Measurements from ENCODE around the gene PRR15.

DNA sequence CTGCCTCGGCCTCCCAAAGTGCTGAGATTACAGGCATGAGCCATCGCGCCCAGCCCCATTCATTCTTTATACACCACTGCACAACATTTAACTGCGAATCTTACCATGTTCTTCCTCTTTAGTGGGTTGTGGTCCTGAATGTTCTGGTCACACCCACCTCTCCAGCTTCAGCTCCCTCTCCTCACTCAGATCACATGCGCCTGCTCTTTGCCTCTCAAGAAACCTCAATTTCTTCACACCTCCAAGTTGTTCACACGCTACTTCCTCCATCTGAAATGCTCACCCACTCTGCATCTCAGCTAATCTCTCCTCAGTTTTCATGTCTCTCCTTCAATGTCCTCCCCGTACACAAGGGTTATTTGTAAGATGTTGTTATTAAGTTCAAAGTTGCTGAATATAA is 2.4 kb upstream of the PRR15 start:
- TF ChIP-seq, protein P1, sequence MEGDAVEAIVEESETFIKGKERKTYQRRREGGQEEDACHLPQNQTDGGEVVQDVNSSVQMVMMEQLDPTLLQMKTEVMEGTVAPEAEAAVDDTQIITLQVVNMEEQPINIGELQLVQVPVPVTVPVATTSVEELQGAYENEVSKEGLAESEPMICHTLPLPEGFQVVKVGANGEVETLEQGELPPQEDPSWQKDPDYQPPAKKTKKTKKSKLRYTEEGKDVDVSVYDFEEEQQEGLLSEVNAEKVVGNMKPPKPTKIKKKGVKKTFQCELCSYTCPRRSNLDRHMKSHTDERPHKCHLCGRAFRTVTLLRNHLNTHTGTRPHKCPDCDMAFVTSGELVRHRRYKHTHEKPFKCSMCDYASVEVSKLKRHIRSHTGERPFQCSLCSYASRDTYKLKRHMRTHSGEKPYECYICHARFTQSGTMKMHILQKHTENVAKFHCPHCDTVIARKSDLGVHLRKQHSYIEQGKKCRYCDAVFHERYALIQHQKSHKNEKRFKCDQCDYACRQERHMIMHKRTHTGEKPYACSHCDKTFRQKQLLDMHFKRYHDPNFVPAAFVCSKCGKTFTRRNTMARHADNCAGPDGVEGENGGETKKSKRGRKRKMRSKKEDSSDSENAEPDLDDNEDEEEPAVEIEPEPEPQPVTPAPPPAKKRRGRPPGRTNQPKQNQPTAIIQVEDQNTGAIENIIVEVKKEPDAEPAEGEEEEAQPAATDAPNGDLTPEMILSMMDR (IDR thresholded peaks at IDR 0.05; ENCODE audit: poor library complexity, severe bottlenecking): no peak
- TF ChIP-seq, protein P2, sequence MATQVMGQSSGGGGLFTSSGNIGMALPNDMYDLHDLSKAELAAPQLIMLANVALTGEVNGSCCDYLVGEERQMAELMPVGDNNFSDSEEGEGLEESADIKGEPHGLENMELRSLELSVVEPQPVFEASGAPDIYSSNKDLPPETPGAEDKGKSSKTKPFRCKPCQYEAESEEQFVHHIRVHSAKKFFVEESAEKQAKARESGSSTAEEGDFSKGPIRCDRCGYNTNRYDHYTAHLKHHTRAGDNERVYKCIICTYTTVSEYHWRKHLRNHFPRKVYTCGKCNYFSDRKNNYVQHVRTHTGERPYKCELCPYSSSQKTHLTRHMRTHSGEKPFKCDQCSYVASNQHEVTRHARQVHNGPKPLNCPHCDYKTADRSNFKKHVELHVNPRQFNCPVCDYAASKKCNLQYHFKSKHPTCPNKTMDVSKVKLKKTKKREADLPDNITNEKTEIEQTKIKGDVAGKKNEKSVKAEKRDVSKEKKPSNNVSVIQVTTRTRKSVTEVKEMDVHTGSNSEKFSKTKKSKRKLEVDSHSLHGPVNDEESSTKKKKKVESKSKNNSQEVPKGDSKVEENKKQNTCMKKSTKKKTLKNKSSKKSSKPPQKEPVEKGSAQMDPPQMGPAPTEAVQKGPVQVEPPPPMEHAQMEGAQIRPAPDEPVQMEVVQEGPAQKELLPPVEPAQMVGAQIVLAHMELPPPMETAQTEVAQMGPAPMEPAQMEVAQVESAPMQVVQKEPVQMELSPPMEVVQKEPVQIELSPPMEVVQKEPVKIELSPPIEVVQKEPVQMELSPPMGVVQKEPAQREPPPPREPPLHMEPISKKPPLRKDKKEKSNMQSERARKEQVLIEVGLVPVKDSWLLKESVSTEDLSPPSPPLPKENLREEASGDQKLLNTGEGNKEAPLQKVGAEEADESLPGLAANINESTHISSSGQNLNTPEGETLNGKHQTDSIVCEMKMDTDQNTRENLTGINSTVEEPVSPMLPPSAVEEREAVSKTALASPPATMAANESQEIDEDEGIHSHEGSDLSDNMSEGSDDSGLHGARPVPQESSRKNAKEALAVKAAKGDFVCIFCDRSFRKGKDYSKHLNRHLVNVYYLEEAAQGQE (IDR thresholded peaks at IDR 0.05; ENCODE audit: borderline replicate concordance): no peak

All from neural cell (in vitro differentiated cells).